GM23338 (cell line): ENCODE results near the gene RMDN3.

ENCODE experiments used
- CREB1 ChIP-seq: fragments of 250-450 bp; sonication (Bioruptor Pico); IDR thresholded peaks from 2 replicates; pipeline ENCODE4 v1.5.0; 2020; ENCODE audit warnings: low read depth, mild to moderate bottlenecking, moderate library complexity
- CTCF ChIP-seq, 2 experiments: fragments of 200-600 bp in 1 of 2; sonication (generic) in 1 of 2; conservative IDR thresholded peaks; 2 replicates each; pipeline versions ENCODE4 v1.5.1 to v1.6.1; 2016 to 2017; ENCODE audit warnings: antibody characterized with exemption in 2 of 2, low read depth in 2 of 2, mild to moderate bottlenecking in 2 of 2, moderate library complexity in 1 of 2
- ETS1 ChIP-seq: IDR thresholded peaks from 2 replicates; pipeline ENCODE4 v1.6.1; 2016; ENCODE audit warnings: antibody characterized with exemption
- EZH2 ChIP-seq: fragments of 200-600 bp; sonication (generic); IDR thresholded peaks from one replicate; pipeline ENCODE4 v1.8.0; 2017; ENCODE audit warnings: antibody characterized with exemption, mild to moderate bottlenecking, low read depth; ENCODE audit not compliant: unreplicated experiment
- EZH2phosphoT487 ChIP-seq: fragments of 200-600 bp; sonication (generic); IDR thresholded peaks from one replicate; pipeline ENCODE4 v1.8.1; 2018; ENCODE audit warnings: antibody characterized with exemption; ENCODE audit not compliant: unreplicated experiment
- JUNB ChIP-seq: IDR thresholded peaks from one replicate; pipeline ENCODE4 v1.6.1; 2016; ENCODE audit warnings: antibody characterized with exemption; ENCODE audit not compliant: unreplicated experiment
- NANOG ChIP-seq: IDR thresholded peaks from 2 replicates; pipeline ENCODE4 v1.6.1; 2016; ENCODE audit warnings: antibody characterized with exemption, borderline replicate concordance
- POLR2AphosphoS5 ChIP-seq: IDR thresholded peaks from 2 replicates; pipeline ENCODE4 v1.6.1; 2016; ENCODE audit warnings: antibody characterized with exemption, low read depth
- REST ChIP-seq: IDR thresholded peaks from one replicate; pipeline ENCODE4 v1.6.1; 2018; ENCODE audit warnings: antibody characterized with exemption; ENCODE audit not compliant: unreplicated experiment
- STAT1 ChIP-seq: IDR thresholded peaks from one replicate; pipeline ENCODE4 v1.6.1; 2016; ENCODE audit warnings: antibody characterized with exemption; ENCODE audit not compliant: unreplicated experiment
- ZNF114 ChIP-seq: fragments of 250-450 bp; sonication (Bioruptor Pico); IDR thresholded peaks from 2 replicates; pipeline ENCODE4 v1.5.0; 2020; ENCODE audit warnings: mild to moderate bottlenecking, moderate library complexity
- TF ChIP-seq, protein P1 (sequence below): fragments of 250-450 bp; sonication (Bioruptor Pico); IDR thresholded peaks from 2 replicates; pipeline ENCODE4 v1.5.0; 2020; ENCODE audit warnings: mild to moderate bottlenecking, moderate library complexity

DNA sequence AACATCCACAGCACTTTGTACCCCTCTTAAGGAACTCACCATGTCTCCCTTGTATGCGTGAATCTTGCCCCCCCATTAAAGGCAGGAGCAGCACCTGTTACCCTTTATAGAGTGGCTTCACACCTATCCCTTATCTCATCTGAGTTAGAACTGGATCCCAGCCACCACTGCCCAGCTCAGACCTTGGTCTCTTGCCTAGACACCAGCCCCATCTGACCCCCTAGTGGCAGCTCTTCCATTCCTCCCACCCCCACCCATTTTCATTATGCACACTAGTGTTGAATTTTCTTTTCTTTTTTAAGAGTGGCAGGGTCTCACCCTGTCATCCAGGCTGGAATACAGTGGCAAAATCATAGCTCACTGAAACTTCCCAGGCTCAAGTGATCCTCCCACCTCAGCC, 48.6 kb upstream of the RMDN3 start:
- TF ChIP-seq ZNF114 (CRISPR knock-in tag) (no peak), EZH2 (no peak), CTCF (conservative IDR thresholded peaks at IDR 0.05; ENCODE audit: low read depth in 2 of 2) (0 out of 4 replicates have a peak, but pooled peaks have one; percentile 12 to 22), REST (no peak), EZH2phosphoT487 (no peak), NANOG (no peak), POLR2AphosphoS5 (no peak), JUNB (no peak), CREB1 (no peak), ETS1 (no peak), STAT1 (no peak)
- TF ChIP-seq, protein P1, sequence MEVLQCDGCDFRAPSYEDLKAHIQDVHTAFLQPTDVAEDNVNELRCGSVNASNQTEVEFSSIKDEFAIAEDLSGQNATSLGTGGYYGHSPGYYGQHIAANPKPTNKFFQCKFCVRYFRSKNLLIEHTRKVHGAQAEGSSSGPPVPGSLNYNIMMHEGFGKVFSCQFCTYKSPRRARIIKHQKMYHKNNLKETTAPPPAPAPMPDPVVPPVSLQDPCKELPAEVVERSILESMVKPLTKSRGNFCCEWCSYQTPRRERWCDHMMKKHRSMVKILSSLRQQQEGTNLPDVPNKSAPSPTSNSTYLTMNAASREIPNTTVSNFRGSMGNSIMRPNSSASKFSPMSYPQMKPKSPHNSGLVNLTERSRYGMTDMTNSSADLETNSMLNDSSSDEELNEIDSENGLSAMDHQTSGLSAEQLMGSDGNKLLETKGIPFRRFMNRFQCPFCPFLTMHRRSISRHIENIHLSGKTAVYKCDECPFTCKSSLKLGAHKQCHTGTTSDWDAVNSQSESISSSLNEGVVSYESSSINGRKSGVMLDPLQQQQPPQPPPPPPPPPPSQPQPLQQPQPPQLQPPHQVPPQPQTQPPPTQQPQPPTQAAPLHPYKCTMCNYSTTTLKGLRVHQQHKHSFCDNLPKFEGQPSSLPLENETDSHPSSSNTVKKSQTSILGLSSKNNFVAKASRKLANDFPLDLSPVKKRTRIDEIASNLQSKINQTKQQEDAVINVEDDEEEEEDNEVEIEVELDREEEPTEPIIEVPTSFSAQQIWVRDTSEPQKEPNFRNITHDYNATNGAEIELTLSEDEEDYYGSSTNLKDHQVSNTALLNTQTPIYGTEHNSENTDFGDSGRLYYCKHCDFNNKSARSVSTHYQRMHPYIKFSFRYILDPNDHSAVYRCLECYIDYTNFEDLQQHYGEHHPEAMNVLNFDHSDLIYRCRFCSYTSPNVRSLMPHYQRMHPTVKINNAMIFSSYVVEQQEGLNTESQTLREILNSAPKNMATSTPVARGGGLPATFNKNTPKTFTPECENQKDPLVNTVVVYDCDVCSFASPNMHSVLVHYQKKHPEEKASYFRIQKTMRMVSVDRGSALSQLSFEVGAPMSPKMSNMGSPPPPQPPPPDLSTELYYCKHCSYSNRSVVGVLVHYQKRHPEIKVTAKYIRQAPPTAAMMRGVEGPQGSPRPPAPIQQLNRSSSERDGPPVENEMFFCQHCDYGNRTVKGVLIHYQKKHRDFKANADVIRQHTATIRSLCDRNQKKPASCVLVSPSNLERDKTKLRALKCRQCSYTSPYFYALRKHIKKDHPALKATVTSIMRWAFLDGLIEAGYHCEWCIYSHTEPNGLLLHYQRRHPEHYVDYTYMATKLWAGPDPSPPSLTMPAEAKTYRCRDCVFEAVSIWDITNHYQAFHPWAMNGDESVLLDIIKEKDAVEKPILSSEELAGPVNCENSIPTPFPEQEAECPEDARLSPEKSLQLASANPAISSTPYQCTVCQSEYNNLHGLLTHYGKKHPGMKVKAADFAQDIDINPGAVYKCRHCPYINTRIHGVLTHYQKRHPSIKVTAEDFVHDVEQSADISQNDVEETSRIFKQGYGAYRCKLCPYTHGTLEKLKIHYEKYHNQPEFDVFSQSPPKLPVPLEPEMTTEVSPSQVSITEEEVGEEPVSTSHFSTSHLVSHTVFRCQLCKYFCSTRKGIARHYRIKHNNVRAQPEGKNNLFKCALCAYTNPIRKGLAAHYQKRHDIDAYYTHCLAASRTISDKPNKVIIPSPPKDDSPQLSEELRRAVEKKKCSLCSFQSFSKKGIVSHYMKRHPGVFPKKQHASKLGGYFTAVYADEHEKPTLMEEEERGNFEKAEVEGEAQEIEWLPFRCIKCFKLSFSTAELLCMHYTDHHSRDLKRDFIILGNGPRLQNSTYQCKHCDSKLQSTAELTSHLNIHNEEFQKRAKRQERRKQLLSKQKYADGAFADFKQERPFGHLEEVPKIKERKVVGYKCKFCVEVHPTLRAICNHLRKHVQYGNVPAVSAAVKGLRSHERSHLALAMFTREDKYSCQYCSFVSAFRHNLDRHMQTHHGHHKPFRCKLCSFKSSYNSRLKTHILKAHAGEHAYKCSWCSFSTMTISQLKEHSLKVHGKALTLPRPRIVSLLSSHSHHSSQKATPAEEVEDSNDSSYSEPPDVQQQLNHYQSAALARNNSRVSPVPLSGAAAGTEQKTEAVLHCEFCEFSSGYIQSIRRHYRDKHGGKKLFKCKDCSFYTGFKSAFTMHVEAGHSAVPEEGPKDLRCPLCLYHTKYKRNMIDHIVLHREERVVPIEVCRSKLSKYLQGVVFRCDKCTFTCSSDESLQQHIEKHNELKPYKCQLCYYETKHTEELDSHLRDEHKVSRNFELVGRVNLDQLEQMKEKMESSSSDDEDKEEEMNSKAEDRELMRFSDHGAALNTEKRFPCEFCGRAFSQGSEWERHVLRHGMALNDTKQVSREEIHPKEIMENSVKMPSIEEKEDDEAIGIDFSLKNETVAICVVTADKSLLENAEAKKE (CRISPR knock-in tag) = no peak
